CD4-positive, alpha-beta T cell treated with Interferon alpha-2 for 1 hour (primary cell): ENCODE data around the gene SCG5.

Experiments used
- DNase-seq, 2 donors: peaks; one replicate each; pipeline ENCODE4 v3.0.0-alpha.2; 2020 to 2022

Gene SCG5

GRCh38 chr15:32659340-32660155 lies 18.0 kb downstream of the SCG5 start:
- DNase-seq: no peak

- DNase-seq: no peak
These were observed 22.2 kb downstream of the SCG5 start for GRCh38 chr15:32663671-32664070.

- no peak for DNase-seq
These were observed 23.3 kb downstream of the SCG5 start for GRCh38 chr15:32664796-32665195.

- DNase-seq: no peak
These were observed 25.8 kb downstream of the SCG5 start for GRCh38 chr15:32667321-32667720.

GRCh38 chr15:32668942-32669341 lies 27.4 kb downstream of the SCG5 start:
- DNase-seq: no peak

GRCh38 chr15:32669896-32670611 lies 28.5 kb downstream of the SCG5 start:
- DNase-seq: no peak

GRCh38 chr15:32670623-32671022 lies 29.1 kb downstream of the SCG5 start:
- DNase-seq: no peak

GRCh38 chr15:32671339-32672325 lies 30.1 kb downstream of the SCG5 start:
- no peak for DNase-seq

GRCh38 chr15:32674681-32675080 lies 33.2 kb downstream of the SCG5 start:
- no peak for DNase-seq

- DNase-seq: no peak
These were observed 34.0 kb downstream of the SCG5 start for GRCh38 chr15:32675466-32675865.

GRCh38 chr15:32676169-32676568 lies 34.7 kb downstream of the SCG5 start:
- no peak for DNase-seq

- no peak for DNase-seq
These were observed 35.8 kb downstream of the SCG5 start for GRCh38 chr15:32677238-32677750.

GRCh38 chr15:32679298-32679690 lies 37.8 kb downstream of the SCG5 start:
- no peak for DNase-seq

GRCh38 chr15:32682569-32682968 lies 41.1 kb downstream of the SCG5 start:
- no peak for DNase-seq

GRCh38 chr15:32682977-32683630 lies 41.6 kb downstream of the SCG5 start:
- no peak for DNase-seq

- DNase-seq: no peak
These were observed 42.5 kb downstream of the SCG5 start for GRCh38 chr15:32683906-32684584.

GRCh38 chr15:32685576-32685975 lies 44.1 kb downstream of the SCG5 start:
- no peak for DNase-seq

GRCh38 chr15:32687556-32687955 lies 46.0 kb downstream of the SCG5 start:
- no peak for DNase-seq

GRCh38 chr15:32688151-32688639 lies 46.7 kb downstream of the SCG5 start:
- no peak for DNase-seq

- no peak for DNase-seq
These were observed 49.6 kb downstream of the SCG5 start for GRCh38 chr15:32690941-32691688.

GRCh38 chr15:32691689-32692038 lies 50.2 kb downstream of the SCG5 start:
- no peak for DNase-seq
